OCI-LY3 (cell line): Measurements from ENCODE around the gene LUZP2.

Source experiments
- H2AFZ ChIP-seq: fragments of 200-600, 300-600 bp; shearing (Covaris generic); 2 replicates; pipeline ENCODE4 v1.6.0; 2014; ENCODE audit warnings: antibody characterized with exemption, low read depth, low read length
- H3K27ac ChIP-seq: fragments of 200-600, 300-600 bp; sonication (generic); 2 replicates; pipeline ENCODE4 v1.5.1; 2014; ENCODE audit warnings: mild to moderate bottlenecking, low read length, moderate library complexity, mixed read lengths
- H3K27me3 ChIP-seq: fragments of 200-600, 300-600 bp; sonication (generic); 2 replicates; pipeline ENCODE4 v1.6.1; 2014; ENCODE audit warnings: low read depth, low read length, mixed read lengths
- H3K36me3 ChIP-seq: fragments of 200-600, 300-600 bp; sonication (generic); replicated peaks from 2 replicates; pipeline ENCODE3; 2014; ENCODE audit warnings: low read depth, low read length, mixed read lengths
- H3K4me1 ChIP-seq: fragments of 300-600, 200-600 bp; sonication (generic); 2 replicates; pipeline ENCODE4 v1.6.1; 2014; ENCODE audit warnings: low read length, mixed read lengths
- H3K4me2 ChIP-seq: fragments of 200-600, 300-600 bp; sonication (generic); 2 replicates; pipeline ENCODE4 v1.6.1; 2014; ENCODE audit warnings: low read length, mixed read lengths
- H3K4me3 ChIP-seq: fragments of 300-600, 200-600 bp; sonication (generic); 2 replicates; pipeline ENCODE4 v1.5.1; 2014; ENCODE audit warnings: antibody characterized with exemption, mild to moderate bottlenecking, low read length, moderate library complexity
- H3K79me2 ChIP-seq: fragments of 300-600, 200-600 bp; shearing (Covaris generic); 2 replicates; pipeline ENCODE4 v1.6.1; 2014; ENCODE audit warnings: mild to moderate bottlenecking, low read length, mixed read lengths
- H3K9ac ChIP-seq: fragments of 300-600, 200-600 bp; shearing (Covaris generic); 2 replicates; pipeline ENCODE4 v1.6.0; 2014; ENCODE audit warnings: mild to moderate bottlenecking, low read length, moderate library complexity
- H3K9me3 ChIP-seq: fragments of 200-600, 300-600 bp; shearing (Covaris generic); 2 replicates; pipeline ENCODE4 v1.6.1; 2014; ENCODE audit warnings: low read length, mixed read lengths; ENCODE audit not compliant: insufficient read depth
- H4K20me1 ChIP-seq: fragments of 200-600, 300-600 bp; sonication (generic); 2 replicates; pipeline ENCODE4 v1.6.1; 2016; ENCODE audit warnings: low read length, mixed read lengths; ENCODE audit not compliant: insufficient read depth
- CTCF ChIP-seq: fragments of 200-600, 300-600 bp; sonication (generic); IDR thresholded peaks from 2 replicates; pipeline ENCODE4 v1.5.1; 2014; ENCODE audit warnings: antibody characterized with exemption, low read length, low read depth
- EZH2phosphoT487 ChIP-seq: fragments of 200-600 bp; shearing (Covaris generic); IDR thresholded peaks from 2 replicates; pipeline ENCODE4 v1.6.1; 2018; ENCODE audit warnings: antibody characterized with exemption, mixed run types, low read depth

The LUZP2 gene

GRCh38 chr11:24844406-24844805 is 347.6 kb downstream of the LUZP2 start:
- Histone ChIP-seq H3K36me3 (no peaks in the 10 kb centered on the region), H3K27me3 (no peaks in the 10 kb centered on the region), H2AFZ (no peak overlapping the region), H3K79me2 (no peaks in the 10 kb centered on the region), H3K9me3 (no peaks in the 10 kb centered on the region), H3K27ac (no peak overlapping the region), H3K4me3 (no peak overlapping the region), H3K4me2 (no peak overlapping the region), H4K20me1 (no peaks in the 10 kb centered on the region), H3K9ac (no peak overlapping the region), H3K4me1 (no peaks in the 10 kb centered on the region)
- TF ChIP-seq CTCF: no peak
- no peak for TF ChIP-seq EZH2phosphoT487

- Histone ChIP-seq H3K27ac (no peak overlapping the region), H3K9me3 (no peaks in the 10 kb centered on the region), H3K36me3 (no peaks in the 10 kb centered on the region), H3K4me3 (no peak overlapping the region), H3K79me2 (no peaks in the 10 kb centered on the region), H3K4me2 (no peak overlapping the region), H4K20me1 (no peaks in the 10 kb centered on the region), H3K4me1 (no peaks in the 10 kb centered on the region), H3K27me3 (no peaks in the 10 kb centered on the region), H3K9ac (no peak overlapping the region), H2AFZ (no peak overlapping the region)
- no peak for TF ChIP-seq CTCF
- TF ChIP-seq EZH2phosphoT487: no peak
Observed at GRCh38 chr11:24848857-24849256, 352.0 kb downstream of the LUZP2 start.

- Histone ChIP-seq H4K20me1 (no peaks in the 10 kb centered on the region), H3K9ac (no peak overlapping the region), H3K4me1 (no peaks in the 10 kb centered on the region), H3K9me3 (no peaks in the 10 kb centered on the region; the same call in 1 of the 2 replicates), H3K4me2 (no peak overlapping the region), H3K27ac (no peak overlapping the region), H2AFZ (no peak overlapping the region), H3K4me3 (no peak overlapping the region), H3K79me2 (no peaks in the 10 kb centered on the region), H3K27me3 (no peaks in the 10 kb centered on the region), H3K36me3 (no peaks in the 10 kb centered on the region)
- no peak for TF ChIP-seq CTCF
- no peak for TF ChIP-seq EZH2phosphoT487
Observed at GRCh38 chr11:24855951-24856350, 359.1 kb downstream of the LUZP2 start.

- Histone ChIP-seq H4K20me1 (no peaks in the 10 kb centered on the region), H3K4me2 (no peak overlapping the region), H3K79me2 (no peaks in the 10 kb centered on the region), H3K27ac (no peak overlapping the region), H3K36me3 (no peaks in the 10 kb centered on the region), H2AFZ (no peak overlapping the region), H3K4me3 (no peak overlapping the region), H3K4me1 (no peaks in the 10 kb centered on the region), H3K9me3 (no peaks in the 10 kb centered on the region; the same call in 1 of the 2 replicates), H3K27me3 (no peaks in the 10 kb centered on the region), H3K9ac (no peak overlapping the region)
- no peak for TF ChIP-seq CTCF
- no peak for TF ChIP-seq EZH2phosphoT487
Observed at GRCh38 chr11:24859801-24860300, 363.0 kb downstream of the LUZP2 start.
